Body of pancreas (tissue), 4 donors: ENCODE results near the gene GABRG3. TPM values are rescaled to one million over a fixed set of nuclear protein-coding genes. Genes with fewer than 3 reads are reported as not detected.

Experiments
- ATAC-seq: fragments of 150-250 bp; one replicate; pipeline ENCODE4 v1.9.1; 2016
- DNase-seq, 4 donors: peaks; one replicate each; pipeline ENCODE4 v3.0.0-alpha.2; 2019
- H3K27ac ChIP-seq, 4 donors: fragments of 200-600 bp; sonication (generic); 1 replicate in 3 of 4; 2 replicates in 1 of 4; pipeline versions ENCODE4 v1.5.1 to v1.6.1; 2016 to 2019; ENCODE audit warnings: mild to moderate bottlenecking in 1 of 4, mixed read lengths in 1 of 4, moderate library complexity in 1 of 4
- H3K27me3 ChIP-seq, 2 donors: fragments of 200-600 bp; sonication (generic); one replicate each; pipeline ENCODE4 v1.6.0; 2016; ENCODE audit warnings: mild to moderate bottlenecking in 1 of 2
- H3K36me3 ChIP-seq, 2 donors: fragments of 200-600 bp; sonication (generic); replicated peaks in 1 of 2; 2 replicates each; pipeline ENCODE4 v1.5.1; 2016; ENCODE audit warnings: low read depth in 2 of 2; ENCODE audit not compliant: insufficient read depth in 1 of 2
- H3K4me1 ChIP-seq: fragments of 200-600 bp; sonication (generic); one replicate; pipeline ENCODE4 v1.6.0; 2016
- H3K4me3 ChIP-seq, 2 donors: fragments of 200-600 bp; sonication (generic); 1 replicate in 1 of 2; 2 replicates in 1 of 2; pipeline ENCODE4 v1.5.1; 2016 to 2019
- H3K9me3 ChIP-seq, 3 donors: fragments of 200-600 bp; sonication (generic); 1 replicate in 2 of 3; 2 replicates in 1 of 3; pipeline ENCODE4 v1.5.1; 2016
- CTCF ChIP-seq, 7 experiments: fragments of 450-650 bp in 4 of 7; fragments of 200-600 bp in 3 of 7; sonication (generic) in 3 of 7; IDR thresholded peaks; one replicate each; pipeline ENCODE4 v1.5.1; 2016 to 2019; ENCODE audit warnings: antibody characterized with exemption in 7 of 7
- POLR2A ChIP-seq, 3 donors: fragments of 450-650 bp; IDR thresholded peaks; one replicate each; pipeline ENCODE4 v1.6.1; 2016; ENCODE audit warnings: antibody characterized with exemption in 3 of 3, mild to moderate bottlenecking in 2 of 3
- WGBS, 2 donors: methylation state at CpG; one replicate each; pipeline ENCODE4 v1.1.5; 2017; 5-methylcytosine and 5-hydroxymethylcytosine counted together
- intact Hi-C: fragments of 100-400 bp; cut with DNase I; formaldehyde crosslinking; loops from one replicate; pipeline ENCODE4 v1.15.1; 2023
- total RNA-seq, 2 donors: library from RNA; depleted of rRNA; stranded (reverse); fragments of >200 nt; gene quantifications; one replicate each; pipeline ENCODE4 v1.1.0, GENCODE V29; 2016

The GABRG3 gene
- total RNA-seq, 2 donors from 2014 or later, result not detected

GRCh38 chr15:27576576-27576975, 605.6 kb downstream of the GABRG3 start:
- intact Hi-C loops, result no loop called here
- Histone ChIP-seq H3K36me3 (no peaks in the 10 kb centered on the region), H3K27ac (no peak overlapping the region), H3K27me3 (no peaks in the 10 kb centered on the region), H3K4me1 (peaks cover 7% of the 10 kb centered on the region), H3K4me3 (no peak overlapping the region), H3K9me3 (no peaks in the 10 kb centered on the region)
- TF ChIP-seq CTCF (IDR thresholded peaks at IDR 0.05) (no peak), POLR2A (IDR thresholded peaks at IDR 0.05) (no peak)
- 80% methylated on average over 1 of the region's 1 CpG for WGBS, 2 donors
- DNase-seq (no peak), ATAC-seq (no peak)

DNA sequence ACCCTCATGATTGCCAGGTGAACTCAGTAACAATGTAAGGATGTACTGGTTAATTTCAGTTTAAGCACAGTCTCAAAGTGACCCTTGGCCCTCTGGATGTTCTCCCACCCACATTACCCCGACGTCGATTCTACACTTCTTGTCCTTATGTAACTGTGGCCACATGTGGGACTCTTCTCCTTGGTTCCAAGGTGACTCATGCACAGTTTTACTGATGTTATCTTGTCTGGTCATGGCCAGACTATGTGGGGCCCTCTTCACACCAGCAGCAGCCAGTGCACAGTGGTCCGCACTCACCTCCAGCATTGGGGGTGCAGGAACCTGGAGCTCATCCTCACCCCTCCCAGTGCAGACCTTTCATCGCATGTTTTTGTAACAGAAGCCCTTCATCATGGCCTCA, 608.8 kb downstream of the GABRG3 start:
- no peak overlapping the region for H3K4me3 ChIP-seq
- 83 to 84% methylated on average over 5 of the region's 5 CpGs for WGBS, 2 donors
- ATAC-seq (no peak), DNase-seq (no peak)
- H3K27me3 ChIP-seq, result no peaks in the 10 kb centered on the region
- intact Hi-C loops, result no loop called here
- H3K4me1 ChIP-seq, result no peaks in the 10 kb centered on the region
- TF ChIP-seq POLR2A (IDR thresholded peaks at IDR 0.05), result no peak
- no peak for TF ChIP-seq CTCF (IDR thresholded peaks at IDR 0.05)
- no peaks in the 10 kb centered on the region for H3K36me3 ChIP-seq
- H3K27ac ChIP-seq, result no peak overlapping the region
- no peaks in the 10 kb centered on the region for H3K9me3 ChIP-seq

- no peak overlapping the region for H3K4me3 ChIP-seq
- no peaks in the 10 kb centered on the region for H3K4me1 ChIP-seq
- no peaks in the 10 kb centered on the region for H3K9me3 ChIP-seq
- no peak for ATAC-seq
- H3K27me3 ChIP-seq, result no peaks in the 10 kb centered on the region
- TF ChIP-seq CTCF (IDR thresholded peaks at IDR 0.05) (no peak), POLR2A (IDR thresholded peaks at IDR 0.05) (no peak)
- intact Hi-C loops, result no loop called here
- 85 to 87% methylated on average over 5 of the region's 5 CpGs for WGBS, 2 donors
- no peak for DNase-seq
- H3K27ac ChIP-seq, result no peak overlapping the region
- H3K36me3 ChIP-seq, result no peaks in the 10 kb centered on the region
These were observed 611.9 kb downstream of the GABRG3 start for GRCh38 chr15:27582726-27583410.

DNA sequence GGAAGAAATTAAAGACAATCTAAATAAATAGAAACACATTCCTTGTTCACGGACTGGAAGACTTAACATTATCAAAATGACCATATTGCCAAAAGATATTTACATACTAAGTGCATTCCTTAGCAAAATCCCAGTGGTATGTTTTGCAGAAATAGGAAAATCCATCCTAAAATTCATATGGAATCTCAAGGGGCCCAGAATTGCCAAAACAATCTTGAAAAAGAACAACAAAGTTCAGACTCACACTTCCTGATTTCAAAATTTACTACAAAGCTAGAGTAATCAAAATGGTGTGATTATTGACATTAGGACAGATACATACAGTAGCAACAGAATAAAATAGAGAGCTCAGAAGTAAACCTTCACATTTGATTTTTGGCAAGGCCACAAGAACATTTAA, 612.7 kb downstream of the GABRG3 start:
- Histone ChIP-seq H3K4me1 (no peaks in the 10 kb centered on the region), H3K27ac (no peak overlapping the region), H3K4me3 (no peak overlapping the region), H3K36me3 (no peaks in the 10 kb centered on the region), H3K27me3 (no peaks in the 10 kb centered on the region), H3K9me3 (no peaks in the 10 kb centered on the region)
- no peak for ATAC-seq
- TF ChIP-seq POLR2A (IDR thresholded peaks at IDR 0.05) (no peak), CTCF (IDR thresholded peaks at IDR 0.05) (no peak)
- whole genome bisulfite sequencing, 2 donors, result 0 to 28% methylated on average over 1 of the region's 1 CpG
- DNase-seq, result no peak
- intact Hi-C loops, result no loop called here

GRCh38 chr15:27585041-27585640, 614.2 kb downstream of the GABRG3 start:
- no peaks in the 10 kb centered on the region for H3K9me3 ChIP-seq
- intact Hi-C loops, result no loop called here
- TF ChIP-seq POLR2A (IDR thresholded peaks at IDR 0.05) (no peak), CTCF (IDR thresholded peaks at IDR 0.05) (no peak)
- H3K27ac ChIP-seq, result no peak overlapping the region
- ATAC-seq (no peak), DNase-seq (no peak)
- no peaks in the 10 kb centered on the region for H3K27me3 ChIP-seq
- H3K4me1 ChIP-seq, result no peaks in the 10 kb centered on the region
- no peak overlapping the region for H3K4me3 ChIP-seq
- 90 to 93% methylated on average over 6 of the region's 6 CpGs for WGBS, 2 donors
- H3K36me3 ChIP-seq, result no peaks in the 10 kb centered on the region
